AG09319 (cell line): ENCODE measurements around the gene SPOCK1.

Experiments
- DNase-seq: peaks from one replicate; pipeline ENCODE4 v3.0.0-alpha.2; 2010; ENCODE audit warnings: low read depth; ENCODE audit errors: extremely low read depth
- CTCF ChIP-seq: IDR thresholded peaks from 2 replicates; pipeline ENCODE4 v1.5.1; 2011; ENCODE audit warnings: low read depth, mild to moderate bottlenecking, inconsistent platforms, low read length, moderate library complexity

Gene SPOCK1

GRCh38 chr5:137269274-137269673 is 229.9 kb downstream of the SPOCK1 start:
- no peak for DNase-seq
- no peak for TF ChIP-seq CTCF

GRCh38 chr5:137268646-137269045 is 230.5 kb downstream of the SPOCK1 start:
- no peak for DNase-seq
- TF ChIP-seq CTCF, result no peak

- DNase-seq, result no peak
- TF ChIP-seq CTCF, result no peak
Measured at GRCh38 chr5:137266186-137266585, 232.9 kb downstream of the SPOCK1 start.

- no peak for DNase-seq
- no peak for TF ChIP-seq CTCF
Measured at GRCh38 chr5:137265457-137265856, 233.7 kb downstream of the SPOCK1 start.

- TF ChIP-seq CTCF, result no peak
- DNase-seq, result peak; percentile 68
Measured at GRCh38 chr5:137264573-137264972, 234.6 kb downstream of the SPOCK1 start.

GRCh38 chr5:137264041-137264440 is 235.1 kb downstream of the SPOCK1 start:
- no peak for TF ChIP-seq CTCF
- DNase-seq, result no peak

GRCh38 chr5:137263371-137264005 is 235.6 kb downstream of the SPOCK1 start:
- no peak for TF ChIP-seq CTCF
- no peak for DNase-seq
